ENCODE data around the gene GALK2.

Gene GALK2

DNA sequence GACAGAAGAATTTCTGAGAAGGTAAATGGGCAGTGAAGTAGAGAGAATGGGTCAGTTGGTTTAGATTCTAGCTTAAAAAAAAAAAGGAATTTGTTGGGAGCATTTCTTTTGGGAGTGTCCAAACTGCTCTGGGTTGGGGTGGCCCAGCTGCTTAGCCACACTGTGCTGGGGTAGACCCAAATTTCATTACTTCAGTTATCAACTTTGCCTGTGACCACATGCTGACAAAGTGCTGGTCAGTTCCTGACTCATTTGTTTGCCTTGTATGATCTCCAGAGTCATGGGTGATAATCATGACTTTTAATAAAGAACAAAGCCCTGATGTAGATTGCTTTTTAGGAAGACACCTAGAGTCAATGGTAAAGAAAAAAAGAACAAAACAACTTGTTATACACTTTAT is 131.5 kb downstream of the GALK2 start:
- H3K4me1 ChIP-seq (ENCODE audit: low read depth, poor library complexity, severe bottlenecking) = no peaks in the 10 kb centered on the region
- no peak overlapping the region for H3K4me3 ChIP-seq (IDR thresholded peaks at IDR 0.05; ENCODE audit: insufficient read depth, low read depth, low read length)
- no peaks in the 10 kb centered on the region for H3K79me2 ChIP-seq (ENCODE audit: insufficient read depth, low read depth)

DNA sequence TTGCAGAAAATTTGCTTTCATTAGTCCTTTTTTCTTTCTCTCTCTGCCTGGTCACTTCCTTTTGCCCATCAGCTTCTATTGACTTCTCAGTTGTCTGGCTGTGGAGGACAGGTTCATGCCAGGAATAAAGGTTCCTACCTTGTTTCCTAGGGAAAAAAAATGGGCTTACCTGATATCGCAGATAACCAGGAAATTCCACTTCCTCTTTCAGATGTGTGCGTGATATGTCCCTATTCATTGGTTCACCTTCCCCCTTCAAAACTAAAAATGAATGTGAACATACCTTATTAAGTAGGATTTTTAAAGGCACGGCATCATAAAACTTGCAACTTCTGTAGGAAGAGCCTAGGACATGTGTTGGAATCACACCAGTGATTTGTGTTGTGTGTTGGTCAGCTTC is 133.0 kb downstream of the GALK2 start:
- H3K4me2 ChIP-seq = no peak overlapping the region
- no peaks in the 10 kb centered on the region for H3K4me1 ChIP-seq (ENCODE audit: low read depth, poor library complexity, severe bottlenecking)
- no peaks in the 10 kb centered on the region for H3K79me2 ChIP-seq (ENCODE audit: insufficient read depth, low read depth)
- no peaks in the 10 kb centered on the region for H3K27me3 ChIP-seq (ENCODE audit: insufficient read depth, low read depth)
- no peak overlapping the region for H3K4me3 ChIP-seq (IDR thresholded peaks at IDR 0.05; ENCODE audit: insufficient read depth, low read depth, low read length)
- H2AFZ ChIP-seq (ENCODE audit: low read depth) = no peak overlapping the region
- H3K36me3 ChIP-seq (ENCODE audit: insufficient read depth) = no peaks in the 10 kb centered on the region
- no peak overlapping the region for H3K27ac ChIP-seq
- TF ChIP-seq, protein P1, sequence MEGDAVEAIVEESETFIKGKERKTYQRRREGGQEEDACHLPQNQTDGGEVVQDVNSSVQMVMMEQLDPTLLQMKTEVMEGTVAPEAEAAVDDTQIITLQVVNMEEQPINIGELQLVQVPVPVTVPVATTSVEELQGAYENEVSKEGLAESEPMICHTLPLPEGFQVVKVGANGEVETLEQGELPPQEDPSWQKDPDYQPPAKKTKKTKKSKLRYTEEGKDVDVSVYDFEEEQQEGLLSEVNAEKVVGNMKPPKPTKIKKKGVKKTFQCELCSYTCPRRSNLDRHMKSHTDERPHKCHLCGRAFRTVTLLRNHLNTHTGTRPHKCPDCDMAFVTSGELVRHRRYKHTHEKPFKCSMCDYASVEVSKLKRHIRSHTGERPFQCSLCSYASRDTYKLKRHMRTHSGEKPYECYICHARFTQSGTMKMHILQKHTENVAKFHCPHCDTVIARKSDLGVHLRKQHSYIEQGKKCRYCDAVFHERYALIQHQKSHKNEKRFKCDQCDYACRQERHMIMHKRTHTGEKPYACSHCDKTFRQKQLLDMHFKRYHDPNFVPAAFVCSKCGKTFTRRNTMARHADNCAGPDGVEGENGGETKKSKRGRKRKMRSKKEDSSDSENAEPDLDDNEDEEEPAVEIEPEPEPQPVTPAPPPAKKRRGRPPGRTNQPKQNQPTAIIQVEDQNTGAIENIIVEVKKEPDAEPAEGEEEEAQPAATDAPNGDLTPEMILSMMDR (conservative IDR thresholded peaks at IDR 0.05; ENCODE audit: low read depth, low read length) = no peak
- no peak overlapping the region for H3K9ac ChIP-seq
- no peaks in the 10 kb centered on the region for H4K20me1 ChIP-seq (ENCODE audit: insufficient read depth)

More for the DNA sequence above, 131.5 kb downstream of the GALK2 start:
- H3K27ac ChIP-seq = no peak overlapping the region
- no peak overlapping the region for H3K4me2 ChIP-seq
- no peaks in the 10 kb centered on the region for H3K36me3 ChIP-seq (ENCODE audit: insufficient read depth)
- H4K20me1 ChIP-seq (ENCODE audit: insufficient read depth) = no peaks in the 10 kb centered on the region
- H2AFZ ChIP-seq (ENCODE audit: low read depth) = no peak overlapping the region
- H3K27me3 ChIP-seq (ENCODE audit: insufficient read depth, low read depth) = no peaks in the 10 kb centered on the region
- TF ChIP-seq, protein P1 (conservative IDR thresholded peaks at IDR 0.05; ENCODE audit: low read depth, low read length) = no peak
- H3K9ac ChIP-seq = no peak overlapping the region

DNA sequence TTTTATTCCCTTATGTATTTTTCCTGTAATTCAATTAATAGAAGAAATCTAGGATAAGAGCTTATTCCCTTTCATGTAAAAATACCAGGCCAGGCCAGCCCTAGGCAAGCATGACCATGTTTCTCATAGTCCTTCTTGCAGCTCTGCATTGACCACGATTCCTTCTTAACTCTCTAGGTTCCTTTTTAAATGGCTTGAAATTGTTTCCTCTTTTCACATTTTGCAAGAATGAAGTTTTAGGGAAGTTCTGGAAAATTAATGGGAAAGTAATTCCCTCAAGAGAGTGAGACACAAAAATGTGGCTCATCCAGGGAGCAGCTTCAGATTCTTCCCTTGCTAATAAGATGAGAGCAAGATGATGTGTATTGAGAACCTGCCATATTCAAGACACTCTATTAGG is 136.5 kb downstream of the GALK2 start:
- Histone ChIP-seq H2AFZ (ENCODE audit: low read depth) (no peak overlapping the region), H3K4me3 (IDR thresholded peaks at IDR 0.05; ENCODE audit: insufficient read depth, low read depth, low read length) (no peak overlapping the region), H3K9ac (no peak overlapping the region), H3K27ac (no peak overlapping the region), H3K36me3 (ENCODE audit: insufficient read depth) (no peaks in the 10 kb centered on the region), H3K79me2 (ENCODE audit: insufficient read depth, low read depth) (no peaks in the 10 kb centered on the region), H3K27me3 (ENCODE audit: insufficient read depth, low read depth) (no peaks in the 10 kb centered on the region), H3K4me2 (no peak overlapping the region), H4K20me1 (ENCODE audit: insufficient read depth) (no peaks in the 10 kb centered on the region), H3K4me1 (ENCODE audit: low read depth, poor library complexity, severe bottlenecking) (no peaks in the 10 kb centered on the region)
- TF ChIP-seq, protein P1 (conservative IDR thresholded peaks at IDR 0.05; ENCODE audit: low read depth, low read length) = no peak

DNA sequence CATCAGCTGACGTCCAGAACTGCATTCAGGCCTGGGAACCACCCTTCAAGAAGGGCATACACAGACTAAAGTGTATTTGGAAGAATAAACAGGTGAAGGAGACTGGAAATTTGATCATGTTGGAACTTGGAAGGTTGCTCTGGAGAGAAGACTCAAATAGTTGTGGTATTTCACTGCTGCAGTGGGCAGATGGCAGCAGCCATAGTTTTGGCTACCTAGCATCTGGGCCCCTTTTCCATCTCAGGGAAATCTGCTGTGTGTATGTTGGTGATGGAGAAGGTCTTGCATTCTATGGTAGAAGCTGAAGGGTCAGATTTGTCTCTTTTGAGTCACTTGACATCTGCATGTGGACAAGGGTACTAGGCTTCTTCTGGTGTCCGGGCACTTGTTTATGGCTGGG is 138.6 kb downstream of the GALK2 start:
- Histone ChIP-seq H3K9ac (no peak overlapping the region), H3K27ac (no peak overlapping the region), H4K20me1 (ENCODE audit: insufficient read depth) (no peaks in the 10 kb centered on the region), H3K4me3 (IDR thresholded peaks at IDR 0.05; ENCODE audit: insufficient read depth, low read depth, low read length) (no peak overlapping the region), H3K4me2 (no peak overlapping the region), H2AFZ (ENCODE audit: low read depth) (no peak overlapping the region), H3K4me1 (ENCODE audit: low read depth, poor library complexity, severe bottlenecking) (no peaks in the 10 kb centered on the region), H3K27me3 (ENCODE audit: insufficient read depth, low read depth) (no peaks in the 10 kb centered on the region), H3K79me2 (ENCODE audit: insufficient read depth, low read depth) (no peaks in the 10 kb centered on the region), H3K36me3 (ENCODE audit: insufficient read depth) (no peaks in the 10 kb centered on the region)
- TF ChIP-seq, protein P1 (conservative IDR thresholded peaks at IDR 0.05; ENCODE audit: low read depth, low read length) = no peak

All from KMS-11 (cell line).